Keratinocyte (primary cell): ENCODE measurements around the gene ARHGAP40.

Source experiments
- EZH2 ChIP-seq: IDR thresholded peaks from one replicate; pipeline ENCODE4 v1.6.1; 2012; ENCODE audit warnings: inconsistent platforms, mild to moderate bottlenecking, low read length, moderate library complexity
- TF ChIP-seq, protein P1 (sequence below), 3 experiments: IDR thresholded peaks in 1 of 3; conservative IDR thresholded peaks in 1 of 3; optimal IDR thresholded peaks in 1 of 3; 2 replicates in 2 of 3; 3 replicates in 1 of 3; pipeline versions ENCODE3 to v1.5.1; 2011; ENCODE audit warnings: low read length in 3 of 3, mild to moderate bottlenecking in 3 of 3, moderate library complexity in 2 of 3, control low read depth in 1 of 3, inconsistent platforms in 1 of 3; ENCODE audit not compliant: insufficient read depth in 2 of 3; ENCODE audit errors: extremely low read depth in 1 of 3

DNA sequence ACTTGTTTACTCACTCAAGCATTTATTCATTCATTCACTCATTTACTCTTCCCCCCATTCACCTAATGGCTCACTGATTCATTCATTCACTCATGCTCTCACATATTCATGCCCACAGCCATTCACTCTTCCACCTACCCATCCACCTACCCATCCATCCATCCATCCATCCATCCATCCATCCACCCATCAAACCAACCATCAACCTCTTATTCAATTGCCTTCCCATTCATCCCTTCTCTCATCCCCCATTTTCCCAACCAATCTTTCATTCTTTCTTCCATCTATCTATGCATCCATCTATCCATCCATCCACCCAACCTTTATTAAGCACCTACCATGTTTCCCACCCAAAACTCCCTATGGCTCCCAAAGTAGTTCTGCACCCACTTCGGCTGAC lies 1.6 kb upstream of the ARHGAP40 start:
- TF ChIP-seq, protein P1, sequence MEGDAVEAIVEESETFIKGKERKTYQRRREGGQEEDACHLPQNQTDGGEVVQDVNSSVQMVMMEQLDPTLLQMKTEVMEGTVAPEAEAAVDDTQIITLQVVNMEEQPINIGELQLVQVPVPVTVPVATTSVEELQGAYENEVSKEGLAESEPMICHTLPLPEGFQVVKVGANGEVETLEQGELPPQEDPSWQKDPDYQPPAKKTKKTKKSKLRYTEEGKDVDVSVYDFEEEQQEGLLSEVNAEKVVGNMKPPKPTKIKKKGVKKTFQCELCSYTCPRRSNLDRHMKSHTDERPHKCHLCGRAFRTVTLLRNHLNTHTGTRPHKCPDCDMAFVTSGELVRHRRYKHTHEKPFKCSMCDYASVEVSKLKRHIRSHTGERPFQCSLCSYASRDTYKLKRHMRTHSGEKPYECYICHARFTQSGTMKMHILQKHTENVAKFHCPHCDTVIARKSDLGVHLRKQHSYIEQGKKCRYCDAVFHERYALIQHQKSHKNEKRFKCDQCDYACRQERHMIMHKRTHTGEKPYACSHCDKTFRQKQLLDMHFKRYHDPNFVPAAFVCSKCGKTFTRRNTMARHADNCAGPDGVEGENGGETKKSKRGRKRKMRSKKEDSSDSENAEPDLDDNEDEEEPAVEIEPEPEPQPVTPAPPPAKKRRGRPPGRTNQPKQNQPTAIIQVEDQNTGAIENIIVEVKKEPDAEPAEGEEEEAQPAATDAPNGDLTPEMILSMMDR (optimal IDR thresholded peaks at IDR 0.05 in 1 of 3, IDR thresholded peaks at IDR 0.05 in 1 of 3, conservative IDR thresholded peaks at IDR 0.05 in 1 of 3; ENCODE audit: extremely low read depth in 1 of 3, insufficient read depth in 2 of 3, low read length in 3 of 3) = no peak
- TF ChIP-seq EZH2 = no peak
